Stimulated activated CD8-positive, alpha-beta memory T cell treated with anti-CD3 and anti-CD28 coated beads, Interleukin-4, amount 100 ng/mL, for 4 hours (primary cell): ENCODE results near the gene TFAP2D.

ENCODE experiments used
- DNase-seq, 2 donors: peaks; one replicate each; pipeline ENCODE4 v3.0.0-alpha.2; 2020; ENCODE audit warnings: low read depth in 2 of 2, low spot score in 1 of 2

TFAP2D gene

DNA sequence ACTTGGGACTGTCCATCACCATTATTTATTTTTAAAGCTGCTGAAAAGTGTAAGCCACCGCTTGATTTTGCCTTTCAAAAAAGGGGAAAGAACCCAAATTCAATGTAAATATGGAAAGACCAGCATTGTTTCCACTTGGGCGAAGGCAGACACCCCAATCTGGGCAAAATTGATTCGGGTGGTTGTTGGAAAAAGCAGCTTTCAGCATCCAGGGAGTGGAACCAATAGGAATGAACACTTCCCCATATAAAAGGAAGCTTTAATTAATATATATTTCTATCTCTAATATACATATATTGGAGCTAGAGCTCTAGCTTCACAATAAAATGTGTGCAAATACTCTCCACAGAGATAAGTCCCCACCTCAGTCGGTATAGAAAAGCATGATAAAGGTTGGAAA lies at the start of gene TFAP2D:
TFAP2D (plus strand) TSS at position 301 of the 400 bp plus-strand sequence. CDS start 530 bp downstream, outside the sequence.
- DNase-seq = no peak

DNA sequence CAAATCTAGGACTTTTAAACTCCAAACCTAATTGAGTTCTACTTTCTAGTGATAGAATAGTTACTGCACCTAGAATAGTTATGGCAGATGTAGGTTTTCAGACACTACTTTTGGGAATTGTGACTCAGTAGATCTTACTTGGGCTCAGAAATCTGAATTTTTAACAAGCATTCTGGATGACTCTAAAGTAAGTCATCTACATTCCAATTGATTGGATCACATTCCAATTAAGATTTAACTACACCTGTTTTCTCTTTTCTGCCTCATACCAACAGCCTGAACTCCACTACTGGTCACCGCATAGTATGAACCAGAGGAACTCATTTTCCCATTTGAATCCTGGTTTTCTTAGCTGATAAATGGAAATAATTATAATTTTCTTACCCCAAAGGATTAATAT lies 49.5 kb upstream of the TFAP2D start:
- DNase-seq = no peak

DNA sequence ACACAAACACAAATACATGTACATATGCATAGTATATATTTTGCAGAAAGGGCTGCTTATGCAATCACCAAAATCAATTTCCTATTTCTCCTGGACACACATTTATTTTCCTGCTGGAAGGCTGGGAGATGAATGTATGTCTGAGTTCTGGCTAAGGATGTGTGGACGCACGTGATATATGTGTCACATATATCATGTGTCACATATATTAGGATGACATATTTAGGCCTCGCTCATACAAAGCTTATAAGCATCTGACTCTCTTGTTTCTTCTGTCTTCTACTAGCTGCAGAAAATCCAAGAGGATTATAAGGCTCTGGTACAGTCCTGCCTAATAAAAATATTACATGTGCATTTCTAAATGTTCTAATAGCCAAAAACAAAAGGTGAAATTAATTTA lies 47.2 kb upstream of the TFAP2D start:
- DNase-seq = no peak

DNA sequence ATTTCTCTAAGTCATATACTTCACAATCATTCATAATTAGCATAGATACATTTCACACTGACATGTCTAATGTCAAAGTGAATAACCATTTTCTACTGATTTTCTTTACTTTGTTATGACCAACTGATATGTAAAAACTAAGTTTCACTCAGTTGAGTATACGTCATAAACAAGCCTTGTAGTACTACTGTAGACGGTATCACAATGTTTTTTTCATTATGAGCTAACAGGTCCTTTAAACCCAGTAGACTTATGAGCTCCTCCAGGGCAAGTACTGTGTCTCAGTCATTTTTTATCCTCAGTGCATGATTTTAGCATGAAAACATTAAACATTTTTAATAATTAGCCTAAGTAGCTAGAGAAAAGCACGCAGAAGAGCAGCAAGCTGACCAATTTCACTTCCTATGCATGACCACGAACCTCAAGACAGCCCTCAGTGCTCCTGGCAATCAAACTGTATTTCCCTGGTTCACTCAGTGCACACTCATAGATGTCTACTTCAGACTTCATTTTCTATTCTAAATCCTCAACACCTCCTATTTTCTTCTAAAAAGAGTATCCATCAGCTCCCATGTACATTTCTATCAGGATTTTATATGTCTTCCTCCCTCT lies 32.0 kb upstream of the TFAP2D start:
- DNase-seq = no peak

DNA sequence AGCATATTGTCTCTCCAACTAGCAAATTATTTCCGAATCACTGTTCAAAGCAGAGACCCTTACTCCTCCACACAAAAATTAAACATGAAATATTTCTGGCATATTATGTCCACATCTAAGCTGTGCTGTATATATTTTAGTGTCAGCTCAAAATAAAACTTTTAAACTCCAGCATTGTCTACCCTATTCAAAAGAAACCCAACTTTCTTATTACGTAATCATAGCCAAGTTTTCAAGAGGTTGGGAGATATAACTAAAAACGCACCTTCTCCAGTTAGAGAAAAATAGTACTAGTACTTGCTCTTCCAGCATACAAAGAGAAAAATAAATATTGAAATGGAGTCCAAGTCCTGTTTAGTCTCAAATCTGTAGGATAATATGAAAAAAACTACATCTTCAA lies 24.1 kb upstream of the TFAP2D start:
- DNase-seq = no peak

DNA sequence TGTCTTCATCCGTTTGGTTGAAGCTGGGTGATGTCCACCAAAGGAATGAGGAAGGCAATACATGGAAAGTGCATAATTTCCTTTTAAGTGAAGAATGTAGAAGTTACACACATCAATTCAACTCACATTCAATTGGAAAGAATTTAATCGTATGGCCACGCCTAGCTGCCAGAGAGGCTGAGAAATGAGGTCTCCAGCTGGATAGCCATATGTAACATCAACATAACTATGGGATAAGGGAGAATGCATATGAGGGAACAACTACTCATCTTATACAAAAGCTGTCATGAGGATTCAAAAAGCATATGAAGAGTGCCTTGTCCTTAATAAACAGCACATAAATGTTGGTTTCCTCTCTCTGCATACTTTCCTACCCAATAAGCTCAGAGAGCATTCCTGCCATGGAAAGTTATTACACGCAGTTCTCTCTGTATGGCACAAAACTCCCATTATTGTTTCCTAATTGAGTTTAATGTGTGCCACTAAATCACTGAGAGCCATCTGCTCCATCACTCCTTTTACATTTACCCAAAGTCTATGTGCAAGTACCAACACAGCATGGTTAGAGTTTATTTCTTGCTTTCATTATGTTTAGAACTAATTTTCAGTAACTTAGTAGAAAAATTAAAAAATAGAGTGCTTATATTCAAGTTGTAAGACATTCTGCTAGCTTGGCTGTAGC lies 21.4 kb upstream of the TFAP2D start:
- no peak for DNase-seq

DNA sequence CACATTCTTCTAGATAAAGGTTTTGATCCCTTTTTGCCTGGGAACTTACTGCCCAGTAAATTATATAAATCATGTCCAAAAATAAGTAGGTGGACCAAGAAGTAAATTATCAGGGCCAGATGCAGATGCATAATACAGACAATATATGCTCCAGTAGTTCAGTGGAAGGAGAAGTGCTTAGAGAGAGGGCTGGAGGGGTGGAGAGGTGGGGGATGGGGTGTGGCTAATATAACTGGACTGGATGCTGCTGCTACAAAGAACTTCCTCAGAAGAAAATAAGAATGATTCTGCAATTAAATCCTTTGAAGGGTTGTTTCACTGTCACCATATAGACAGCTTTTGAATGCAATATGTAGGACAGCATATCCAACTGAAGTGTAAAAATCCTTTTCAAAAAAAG lies 14.8 kb upstream of the TFAP2D start:
- DNase-seq = no peak

DNA sequence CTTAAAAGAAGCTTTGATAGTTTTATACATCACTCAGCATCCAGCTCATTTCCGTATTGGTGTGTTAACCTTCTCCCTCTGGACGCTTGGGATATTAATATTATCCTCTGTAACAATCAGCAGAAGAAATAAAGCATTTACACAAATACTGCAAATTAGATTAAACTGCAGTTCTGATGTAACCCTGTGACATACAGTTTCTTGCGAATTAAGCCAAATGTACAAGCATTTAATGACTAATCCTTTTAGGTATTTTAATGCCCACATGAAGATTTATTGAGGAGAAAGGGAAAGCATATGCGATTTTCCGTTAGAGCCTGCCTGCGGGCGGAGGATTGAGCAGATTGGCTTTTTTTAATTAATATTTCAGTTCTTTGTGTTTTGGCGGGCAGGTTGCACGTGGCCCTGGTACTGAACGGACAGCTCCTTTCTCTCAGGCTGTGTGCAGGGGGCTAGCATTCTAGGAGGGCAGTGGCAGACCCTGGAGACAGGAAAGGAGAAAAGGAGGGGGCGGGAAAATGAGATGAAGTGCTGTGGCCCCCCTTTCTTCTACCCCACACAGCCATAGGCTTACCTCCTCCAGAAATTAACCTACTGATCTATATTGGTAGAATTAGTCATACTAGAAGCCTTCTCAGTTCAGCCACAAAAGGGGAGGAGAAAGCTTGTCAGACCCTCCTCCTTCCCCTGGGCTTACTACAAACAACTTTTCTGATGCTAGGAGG lies 14.1 kb upstream of the TFAP2D start:
- no peak for DNase-seq

DNA sequence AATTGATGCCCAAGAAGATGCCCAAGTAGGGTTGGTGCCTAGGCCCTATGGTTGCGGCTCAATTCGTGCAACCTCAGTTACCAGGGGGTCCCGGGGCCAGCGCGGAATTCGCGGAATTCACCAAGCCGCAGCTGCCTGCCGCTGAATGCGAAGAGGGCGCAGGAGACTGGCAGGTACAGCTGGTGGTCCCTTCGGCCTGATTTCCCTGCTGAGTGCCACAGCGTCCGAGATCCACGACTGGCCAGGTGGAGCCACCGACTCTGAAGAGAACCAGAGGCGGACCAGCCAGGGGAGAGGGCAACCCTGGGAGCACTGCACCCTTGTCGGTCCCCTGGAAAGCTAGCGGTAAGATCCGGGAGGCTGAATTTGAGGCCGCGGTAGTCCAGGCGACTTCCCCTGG lies 6.8 kb upstream of the TFAP2D start:
- no peak for DNase-seq

DNA sequence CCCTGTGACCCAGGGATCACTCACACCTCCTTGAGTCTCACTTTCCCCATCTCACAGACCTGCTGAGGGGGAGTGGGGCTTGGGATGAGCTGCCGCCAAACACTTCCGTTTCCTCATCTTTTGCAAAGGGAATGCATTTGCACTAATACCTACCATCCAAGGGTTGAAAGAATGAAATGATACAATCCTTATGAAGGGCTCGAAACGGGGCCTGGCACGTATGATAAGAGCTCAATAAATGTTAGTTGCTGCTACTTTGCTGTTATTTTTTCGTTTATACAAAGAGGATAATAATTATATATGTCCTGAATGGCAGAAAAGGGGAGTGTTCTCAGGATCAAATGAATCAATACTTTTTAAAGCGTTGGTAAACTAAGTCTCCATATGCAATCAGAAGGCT lies 6.1 kb upstream of the TFAP2D start:
- DNase-seq = no peak

DNA sequence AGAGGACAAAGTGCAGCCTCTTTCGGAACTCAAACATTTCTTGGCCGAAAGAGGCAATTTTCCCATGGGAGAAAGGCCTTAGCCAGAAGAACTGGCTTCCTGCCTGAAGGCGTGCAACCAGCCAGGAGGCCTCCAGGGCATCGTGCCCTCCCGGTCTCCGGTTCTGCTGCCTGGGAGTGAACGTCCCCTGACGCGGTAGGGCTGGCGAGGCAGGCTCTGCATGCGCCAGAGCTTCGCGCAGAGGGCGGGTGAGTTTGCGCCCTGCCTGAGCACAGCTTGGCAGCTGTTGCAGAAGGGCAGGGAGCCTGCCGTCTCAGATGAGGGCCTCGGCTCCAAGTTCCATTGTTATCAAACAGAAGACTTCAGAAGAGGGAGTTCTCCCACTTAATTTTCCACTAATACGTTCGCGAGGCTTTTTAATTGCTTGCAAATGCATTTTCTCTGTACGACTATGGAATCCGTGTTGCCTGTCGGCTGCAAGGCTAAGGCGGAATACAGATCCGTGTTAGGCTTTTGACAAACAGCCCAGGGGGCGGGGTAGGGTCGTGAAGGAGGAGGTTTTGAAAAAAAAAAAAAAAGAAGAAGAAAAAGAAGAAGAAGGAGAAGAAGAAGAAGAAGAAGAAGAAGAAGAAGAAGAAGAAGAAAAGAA lies 5.5 kb upstream of the TFAP2D start:
- no peak for DNase-seq

DNA sequence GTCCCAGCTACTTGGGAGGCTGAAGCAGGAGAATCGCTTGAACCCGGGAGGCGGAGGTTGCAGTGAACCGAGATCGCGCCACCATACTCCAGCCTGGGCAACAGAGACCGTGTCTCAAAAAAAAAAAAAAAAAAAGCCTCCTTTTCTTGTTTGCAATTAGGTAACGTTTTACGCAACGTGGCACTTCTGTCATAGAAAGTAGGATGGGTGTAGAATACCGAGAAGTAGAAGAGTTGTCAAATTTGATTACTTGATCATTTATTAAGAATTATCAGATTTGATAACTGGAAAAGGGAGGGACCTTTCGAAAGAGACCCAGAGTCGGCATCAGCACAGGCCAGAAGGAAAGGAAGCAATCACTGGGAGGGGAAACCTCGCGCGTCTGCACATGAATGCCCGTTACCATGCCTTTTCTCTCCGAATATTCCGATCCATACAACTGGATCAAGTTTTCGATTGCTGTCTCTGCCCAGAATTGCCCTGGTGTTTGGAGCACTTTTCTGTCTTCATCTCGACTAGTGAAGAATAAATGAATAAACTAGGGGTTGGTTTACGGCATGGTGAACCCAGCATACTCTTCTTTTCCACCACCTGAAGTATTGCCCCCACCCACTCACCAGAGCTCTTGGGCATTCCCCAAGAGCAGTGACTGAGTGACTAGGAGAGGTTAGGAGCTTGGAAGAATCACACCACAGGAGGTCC lies 4.5 kb upstream of the TFAP2D start:
- no peak for DNase-seq

DNA sequence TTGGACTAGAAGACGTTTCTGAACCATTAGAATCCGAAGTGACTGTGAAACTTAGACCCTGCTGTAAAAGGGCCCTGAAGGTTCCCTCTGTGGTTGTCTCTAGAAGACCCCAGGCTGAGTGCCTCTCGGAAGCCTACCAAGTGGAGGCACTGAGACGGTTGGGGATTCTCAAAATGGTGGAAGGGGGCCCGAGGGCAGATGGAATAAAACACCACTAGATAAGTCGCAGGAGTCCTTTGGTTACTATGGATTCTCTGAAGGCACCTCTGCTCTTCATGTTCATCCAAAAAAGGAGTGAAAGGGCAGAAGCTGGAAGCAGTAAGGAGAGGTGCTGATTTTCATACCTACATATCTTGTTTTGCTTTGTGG lies 4.0 kb upstream of the TFAP2D start:
- DNase-seq = no peak

DNA sequence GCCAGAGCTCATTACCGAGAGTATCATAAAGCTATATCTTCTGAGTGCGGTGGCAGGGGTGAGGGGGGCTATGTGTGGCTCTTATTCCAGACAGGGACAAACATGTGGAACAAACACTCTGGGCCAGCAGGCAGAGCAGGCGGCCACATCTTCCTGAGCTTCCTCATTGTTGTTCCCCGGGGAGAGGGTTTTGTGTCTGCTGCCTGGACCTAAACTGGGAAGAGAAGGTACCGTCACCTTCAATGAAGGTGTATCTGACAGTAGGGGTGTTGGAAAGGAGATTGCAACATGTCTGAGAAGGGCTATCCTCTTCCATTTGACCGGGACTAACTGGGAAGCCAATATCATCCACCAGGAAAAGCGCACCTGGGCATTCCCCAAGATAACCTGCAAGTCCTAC lies 1.6 kb upstream of the TFAP2D start:
- no peak for DNase-seq

DNA sequence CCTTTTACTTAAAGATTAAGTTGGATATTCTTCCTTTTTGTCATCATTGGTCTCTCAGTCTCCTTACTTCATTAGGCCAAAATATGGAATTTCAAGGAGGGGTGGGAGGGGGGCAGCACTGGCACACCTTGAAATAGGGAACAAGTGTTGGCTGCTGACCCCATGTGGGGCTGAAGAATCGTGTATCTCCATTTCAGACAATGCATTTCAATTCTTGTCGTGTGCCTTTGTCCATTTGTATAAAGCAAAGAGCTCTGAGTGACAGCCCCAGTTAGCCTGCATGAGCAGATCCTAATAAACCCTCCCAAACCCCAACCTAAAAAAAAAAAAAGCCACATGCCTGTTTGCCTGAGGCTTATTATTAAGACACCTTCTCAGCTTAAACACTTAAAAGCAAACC lies 1.0 kb upstream of the TFAP2D start:
- no peak for DNase-seq

DNA sequence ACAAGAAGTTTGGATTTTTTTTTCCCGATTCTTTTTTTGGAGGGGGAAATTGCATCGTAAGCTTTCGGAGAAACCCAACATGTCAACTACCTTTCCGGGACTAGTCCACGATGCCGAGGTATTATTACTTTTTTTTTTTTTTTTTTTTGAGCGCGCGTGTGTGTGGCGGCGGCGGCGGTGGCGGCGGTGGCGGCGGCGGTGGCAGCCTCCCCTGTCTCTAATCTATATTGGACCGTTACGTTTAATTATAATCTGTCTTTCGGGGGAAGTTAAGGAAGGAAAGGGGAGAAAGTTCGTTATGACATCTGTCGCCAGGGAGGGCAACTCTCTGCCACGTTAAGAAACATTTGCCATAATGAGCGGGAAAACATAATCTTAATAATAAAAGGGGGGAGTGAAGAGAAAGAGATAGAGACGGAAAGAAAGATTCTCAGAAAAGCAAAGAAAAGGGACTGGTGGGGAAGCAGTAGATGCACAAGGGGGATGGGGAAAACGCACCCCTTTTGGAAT lies 706 bp downstream of the TFAP2D start:
- no peak for DNase-seq

DNA sequence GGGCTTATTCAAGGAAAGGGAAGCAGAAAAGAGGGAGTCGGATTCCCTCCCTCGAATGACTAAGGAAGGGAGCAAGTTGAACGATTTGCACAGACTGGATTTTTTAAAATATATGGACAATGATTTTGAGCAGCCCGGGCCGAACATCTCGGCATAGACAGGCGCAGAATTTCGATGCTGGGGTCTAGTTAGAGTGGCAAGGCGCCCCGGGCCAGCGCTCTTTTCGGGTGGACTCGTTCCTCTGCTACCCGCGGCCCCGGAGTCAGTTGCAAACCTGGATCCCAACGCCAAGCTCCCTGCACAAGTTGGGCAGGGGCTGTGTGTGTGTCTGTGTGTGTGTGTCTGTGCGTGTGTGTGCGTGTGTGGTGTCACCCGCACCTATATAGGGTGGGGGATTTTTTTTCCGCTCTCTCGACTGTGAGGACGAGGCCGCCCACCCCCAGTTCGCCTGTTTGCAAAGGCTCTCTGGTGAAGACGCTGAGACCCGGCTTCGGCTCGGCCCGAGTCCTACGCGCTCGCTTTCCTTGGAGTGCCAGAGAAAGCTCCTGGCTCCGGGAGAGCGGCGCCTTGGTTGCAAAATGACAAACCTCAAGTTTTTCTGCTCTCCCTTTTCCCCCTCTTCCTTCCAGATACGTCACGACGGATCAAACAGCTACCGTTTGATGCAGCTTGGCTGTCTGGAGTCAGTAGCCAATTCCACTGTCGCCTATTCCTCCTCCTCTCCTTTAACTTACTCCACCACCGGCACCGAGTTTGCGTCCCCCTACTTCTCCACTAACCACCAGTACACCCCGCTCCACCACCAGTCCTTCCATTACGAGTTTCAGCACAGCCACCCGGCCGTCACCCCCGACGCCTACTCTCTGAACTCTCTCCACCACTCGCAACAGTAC lies 1.4 kb downstream of the TFAP2D start:
- no peak for DNase-seq

DNA sequence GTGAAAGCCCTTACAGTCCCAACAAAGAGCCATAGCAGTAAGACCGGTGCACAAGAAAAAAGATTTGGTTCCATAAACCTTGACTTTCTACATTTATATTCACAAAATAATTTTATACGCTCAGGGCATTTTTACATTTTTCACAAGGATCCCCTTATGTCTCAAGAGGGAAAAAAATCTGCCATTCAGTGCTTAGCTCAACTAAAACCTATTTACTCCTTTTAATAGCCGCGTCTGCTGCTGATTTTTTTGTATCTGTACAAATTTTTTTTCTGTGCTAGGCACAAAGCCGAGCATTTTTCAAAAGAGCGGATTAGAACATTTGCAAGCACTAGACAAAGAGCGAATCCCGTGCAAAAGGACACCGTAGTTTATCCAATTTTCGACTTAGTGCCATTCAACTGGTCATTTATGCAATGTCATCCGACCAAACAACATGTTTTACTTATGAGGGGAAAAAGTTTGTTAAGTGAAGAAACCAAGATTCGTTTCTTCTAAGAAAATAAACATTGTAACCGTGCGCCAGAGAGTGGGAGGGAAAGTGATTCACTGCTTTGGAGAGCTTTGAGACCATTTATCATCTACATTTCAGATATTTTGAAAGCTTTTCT lies 3.7 kb downstream of the TFAP2D start:
- no peak for DNase-seq

DNA sequence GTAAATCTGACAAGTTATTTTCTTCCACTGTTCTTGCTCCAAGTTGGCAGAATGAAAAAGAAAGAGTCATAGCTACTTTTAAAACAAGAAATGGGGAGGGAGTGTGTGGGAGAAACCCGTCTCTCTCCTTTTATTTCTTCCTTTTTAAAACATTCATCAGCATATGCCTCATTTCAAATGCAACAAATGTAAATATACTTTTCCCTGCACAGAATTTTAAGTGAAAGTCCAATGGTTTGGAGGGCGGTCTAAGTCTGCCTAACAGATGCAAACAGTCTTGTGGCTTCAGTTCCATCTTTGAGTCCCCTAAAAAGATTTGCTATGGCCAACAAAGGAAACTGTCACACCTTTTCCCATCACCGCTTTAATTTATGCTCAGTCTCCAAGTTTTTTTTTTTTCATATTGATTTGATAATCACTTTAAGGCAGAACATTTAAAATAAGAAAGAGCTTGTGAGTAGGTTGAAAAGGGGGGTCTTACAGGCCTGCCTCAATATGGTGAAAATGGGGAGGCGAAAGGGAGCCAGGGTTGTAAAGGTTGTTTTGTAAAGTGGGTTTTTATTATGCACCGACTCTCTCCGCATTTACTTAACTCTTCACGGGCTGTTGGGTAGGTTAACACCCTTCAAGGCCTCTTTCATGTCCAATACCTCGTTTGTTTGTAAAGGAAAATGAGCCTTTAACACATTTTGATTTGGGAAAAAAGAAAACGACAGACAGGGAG lies 4.6 kb downstream of the TFAP2D start:
- DNase-seq = no peak
